NCI-H345 treated with DMSO at 0.1 percent for 48 hours (cell line): ENCODE results near the gene POLR2J2.
"Not testable (repeated sequence)": the region's sequence is repeated elsewhere in the genome, so short reads cannot be mapped to it uniquely, and the experiment has no call there.

Source experiments
- DNase-seq: peaks from one replicate; lab custom pipeline; 2025; ENCODE audit not compliant: unreplicated experiment; lab: John Stamatoyannopoulos, UW

POLR2J2 gene

DNA sequence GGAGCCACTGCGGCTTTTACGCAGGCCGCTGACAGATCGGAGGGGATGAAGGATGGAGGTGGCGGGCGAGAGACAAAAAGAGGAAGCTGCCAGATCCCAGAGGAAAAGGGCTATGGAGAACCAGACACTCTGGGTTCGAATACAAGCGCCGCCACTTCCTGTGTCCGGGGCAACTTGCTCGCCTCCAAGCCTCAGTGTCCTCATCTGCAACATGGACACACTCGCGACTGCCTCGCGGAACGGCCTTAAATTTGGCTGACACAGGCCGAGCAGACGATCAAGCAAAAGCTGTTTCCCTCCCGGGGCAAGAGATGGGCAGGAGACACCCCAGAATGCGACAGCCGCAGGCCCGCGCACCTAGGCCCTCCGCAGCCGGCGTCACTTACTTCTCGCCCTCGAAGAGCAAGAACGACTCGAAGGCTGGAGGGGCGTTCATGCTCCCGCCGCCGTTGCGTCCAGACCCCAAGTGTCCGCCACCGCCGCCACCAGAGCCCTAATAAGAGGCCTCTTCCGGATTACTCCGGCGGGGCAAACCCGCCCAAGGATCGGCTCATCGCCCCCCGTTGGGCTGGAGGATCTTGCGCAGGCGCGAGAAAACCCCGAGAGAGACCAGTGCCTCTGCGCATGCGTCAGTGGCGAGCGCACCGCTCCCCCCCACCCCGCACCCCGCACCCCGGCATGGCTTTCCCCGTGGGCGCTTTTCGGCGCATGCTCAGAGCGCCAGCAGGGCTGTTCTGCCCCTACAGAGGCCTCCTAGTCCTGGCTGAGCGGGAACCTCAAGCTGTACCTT, at the start of gene POLR2J2:
POLR2J2 (minus strand) TSS at position 498 of the 790 bp plus-strand sequence; CDS start at position 436, 62 bp downstream.
- DNase-seq, result not testable (repeated sequence)

- not testable (repeated sequence) for DNase-seq
These were observed 47.0 kb upstream of the POLR2J2 start for GRCh38 chr7:102718491-102718890.

DNA sequence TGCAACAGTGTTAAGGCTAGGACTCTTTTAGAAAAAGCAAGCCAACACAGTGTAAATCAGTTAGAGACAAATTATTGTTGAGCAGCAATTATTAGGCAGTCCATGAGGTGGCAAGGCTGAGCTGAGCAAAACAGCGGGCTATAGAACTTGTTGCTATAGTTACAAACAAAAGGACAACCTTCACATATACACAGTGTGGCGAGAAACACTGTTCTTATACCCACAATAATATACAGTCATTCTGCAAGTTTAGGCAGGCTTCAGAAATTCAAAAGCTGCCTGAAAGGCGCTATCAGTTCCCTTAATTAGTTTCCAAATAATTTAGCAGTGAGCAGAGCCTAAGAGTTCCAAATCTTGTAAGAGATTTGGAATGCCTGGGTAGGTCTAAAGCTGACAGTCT, 44.3 kb upstream of the POLR2J2 start:
- not testable (repeated sequence) for DNase-seq

GRCh38 chr7:102714774-102715522, 43.5 kb upstream of the POLR2J2 start:
- not testable (repeated sequence) for DNase-seq

- DNase-seq, result not testable (repeated sequence)
These were observed 42.2 kb upstream of the POLR2J2 start for GRCh38 chr7:102713691-102714080.

GRCh38 chr7:102713011-102713690, 41.7 kb upstream of the POLR2J2 start:
- DNase-seq, result not testable (repeated sequence)

GRCh38 chr7:102698962-102699750, 27.7 kb upstream of the POLR2J2 start:
- not testable (repeated sequence) for DNase-seq

DNA sequence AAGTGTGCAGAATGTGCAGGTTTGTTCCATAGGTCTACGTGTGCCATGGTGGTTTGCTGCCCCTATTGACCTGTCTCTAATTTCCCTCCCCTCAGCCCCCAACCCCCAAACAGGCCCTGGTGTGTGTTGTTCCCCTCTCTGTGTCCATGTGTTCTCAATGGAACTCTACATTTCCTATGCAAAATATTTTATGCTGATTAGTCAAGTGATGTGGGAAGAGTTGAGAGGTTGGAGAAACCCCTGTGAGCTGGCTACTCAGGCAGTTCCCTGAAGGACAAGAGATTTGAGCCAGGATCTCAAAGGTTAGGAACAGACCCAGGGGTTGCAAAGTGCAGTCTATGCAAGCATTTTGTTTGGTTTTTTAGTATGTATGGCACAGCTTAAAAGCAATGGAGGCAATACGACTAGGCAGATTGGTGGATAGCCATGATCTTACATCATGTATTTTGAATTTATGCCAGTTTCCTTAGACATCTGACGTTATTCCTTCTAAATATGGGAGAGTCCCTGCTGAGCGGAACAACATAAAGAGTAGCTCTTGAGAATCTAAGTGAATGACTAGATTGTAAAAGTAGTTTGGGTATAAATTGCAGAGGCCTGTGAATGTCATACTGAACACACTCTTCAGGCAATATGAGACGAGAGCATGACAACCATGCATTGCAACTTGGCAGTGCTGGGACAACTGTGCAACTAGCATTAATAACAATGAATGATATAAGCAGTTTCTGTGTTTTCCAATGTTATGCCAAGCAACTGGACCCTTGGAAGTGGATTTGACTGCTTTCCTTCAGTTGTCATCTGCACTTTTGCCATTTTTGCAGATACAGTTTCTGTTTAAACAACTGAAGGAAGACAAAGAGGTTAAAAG, 26.4 kb upstream of the POLR2J2 start:
- not testable (repeated sequence) for DNase-seq

GRCh38 chr7:102696009-102696408, 24.5 kb upstream of the POLR2J2 start:
- not testable (repeated sequence) for DNase-seq

DNA sequence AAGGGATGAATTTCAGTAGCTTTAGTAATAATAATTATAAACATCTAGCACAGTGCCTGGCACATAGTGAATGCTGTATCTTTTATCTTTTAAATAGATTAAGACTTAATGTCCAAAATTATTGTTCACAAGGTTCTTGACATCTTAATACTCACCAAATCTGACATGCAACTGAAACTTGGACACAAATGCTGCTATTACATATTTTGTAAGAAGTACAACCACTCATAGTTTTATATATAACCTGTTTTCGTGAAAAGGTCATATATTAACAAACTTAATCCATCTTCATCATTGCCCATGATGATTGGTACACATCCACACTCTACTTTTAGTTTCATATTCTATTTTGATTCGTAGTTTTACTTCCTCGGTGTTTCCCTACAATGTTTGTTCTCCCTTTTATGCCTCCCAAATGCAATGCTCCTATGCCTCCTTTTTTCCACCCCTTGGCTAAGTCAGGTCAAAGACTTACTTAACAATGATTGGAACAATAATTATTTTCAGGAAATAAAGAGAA, 23.6 kb upstream of the POLR2J2 start:
- not testable (repeated sequence) for DNase-seq

- not testable (repeated sequence) for DNase-seq
These were observed 22.5 kb upstream of the POLR2J2 start for GRCh38 chr7:102694008-102694407.

GRCh38 chr7:102690602-102691001, 19.1 kb upstream of the POLR2J2 start:
- not testable (repeated sequence) for DNase-seq

DNA sequence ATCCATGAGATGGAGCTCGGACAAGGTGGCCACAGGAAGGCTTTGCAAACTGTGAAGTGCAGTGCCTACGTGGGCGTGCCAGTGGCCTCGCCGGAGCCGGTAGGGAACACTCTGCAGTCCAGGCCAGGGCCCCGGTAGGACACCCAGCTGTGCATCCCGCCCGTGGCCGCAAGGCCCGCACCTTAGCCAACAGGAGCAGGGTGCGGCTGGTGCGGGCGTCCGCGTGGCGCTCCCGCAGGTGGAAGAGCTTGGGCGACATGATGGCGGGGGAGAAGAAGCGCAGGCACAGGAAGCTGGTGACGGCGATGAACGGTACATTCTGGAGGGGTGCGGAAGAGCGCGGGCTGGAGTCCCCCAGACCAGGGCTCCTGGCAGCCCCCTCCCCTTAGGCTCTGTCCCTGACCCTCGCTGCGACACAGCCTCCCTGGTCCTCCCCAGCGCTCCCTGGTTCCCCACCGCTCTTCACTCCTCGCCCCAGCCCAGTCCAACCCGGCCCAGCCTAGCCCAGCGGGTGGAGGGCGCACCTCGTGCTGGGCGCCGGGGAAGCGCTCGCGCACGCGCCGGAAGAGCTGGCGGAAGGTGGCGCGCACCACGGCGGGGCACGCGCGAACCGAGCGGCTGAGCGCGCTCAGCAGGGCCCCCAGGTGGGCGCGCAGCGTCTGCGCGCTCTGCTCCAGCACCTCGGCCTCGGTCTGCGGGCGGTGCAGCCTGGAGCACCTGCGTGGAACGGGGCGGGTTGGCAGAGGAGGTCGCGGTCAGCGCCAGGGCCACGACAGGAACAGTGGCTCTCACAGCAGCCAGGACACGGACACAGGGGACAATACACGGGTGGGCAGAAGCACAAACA, 18.2 kb upstream of the POLR2J2 start:
- DNase-seq, result not testable (repeated sequence)

GRCh38 chr7:102688299-102689036, 17.0 kb upstream of the POLR2J2 start:
- DNase-seq, result not testable (repeated sequence)

GRCh38 chr7:102682560-102682959, 11.1 kb upstream of the POLR2J2 start:
- not testable (repeated sequence) for DNase-seq

- not testable (repeated sequence) for DNase-seq
These were observed 9.3 kb upstream of the POLR2J2 start for GRCh38 chr7:102680780-102681179.

GRCh38 chr7:102675545-102675944, 4.1 kb upstream of the POLR2J2 start:
- not testable (repeated sequence) for DNase-seq
